NOMO-1 treated with DMSO at 0.1 percent for 48 hours (cell line): ENCODE results near the gene PRKCH.

Experiments used
- DNase-seq: peaks from one replicate; lab custom pipeline; 2025; ENCODE audit not compliant: unreplicated experiment; lab: John Stamatoyannopoulos, UW

Gene PRKCH

GRCh38 chr14:61542848-61543790 lies 221.7 kb downstream of the PRKCH start:
- no peak for DNase-seq

GRCh38 chr14:61543946-61544345 lies 222.6 kb downstream of the PRKCH start:
- DNase-seq, result no peak

- no peak for DNase-seq
Measured at GRCh38 chr14:61544448-61545330, 223.3 kb downstream of the PRKCH start.

GRCh38 chr14:61545726-61546455 lies 224.5 kb downstream of the PRKCH start:
- DNase-seq, result no peak

GRCh38 chr14:61547186-61548069 lies 226.0 kb downstream of the PRKCH start:
- DNase-seq, result no peak

- DNase-seq, result no peak
Measured at GRCh38 chr14:61549425-61549824, 228.0 kb downstream of the PRKCH start.

- DNase-seq, result no peak
Measured at GRCh38 chr14:61551384-61551783, 230.0 kb downstream of the PRKCH start.

- no peak for DNase-seq
Measured at GRCh38 chr14:61552241-61552640, 230.9 kb downstream of the PRKCH start.

GRCh38 chr14:61553730-61554641 lies 232.6 kb downstream of the PRKCH start:
- no peak for DNase-seq

GRCh38 chr14:61555056-61555838 lies 233.9 kb downstream of the PRKCH start:
- DNase-seq, result no peak

- DNase-seq, result no peak
Measured at GRCh38 chr14:61556455-61556854, 235.1 kb downstream of the PRKCH start.

GRCh38 chr14:61557262-61557661 lies 235.9 kb downstream of the PRKCH start:
- DNase-seq, result no peak

GRCh38 chr14:61557854-61558253 lies 236.5 kb downstream of the PRKCH start:
- DNase-seq, result no peak

GRCh38 chr14:61558271-61558670 lies 236.9 kb downstream of the PRKCH start:
- no peak for DNase-seq

GRCh38 chr14:61559641-61560201 lies 238.3 kb downstream of the PRKCH start:
- DNase-seq, result no peak

GRCh38 chr14:61560323-61560722 lies 238.9 kb downstream of the PRKCH start:
- no peak for DNase-seq

- DNase-seq, result no peak
Measured at GRCh38 chr14:61561104-61561503, 239.7 kb downstream of the PRKCH start.

GRCh38 chr14:61561657-61562276 lies 240.4 kb downstream of the PRKCH start:
- no peak for DNase-seq
